Mesothelial cell of epicardium (in vitro differentiated cells): ENCODE measurements around the gene BCO1. TPM values are rescaled to one million over a fixed set of nuclear protein-coding genes. Genes with fewer than 3 reads are reported as not detected.

Source experiments
- DNase-seq, 2 experiments: peaks; one replicate each; pipeline ENCODE4 v3.0.0; 2021; ENCODE audit warnings: low spot score in 2 of 2; ENCODE audit not compliant: unreplicated experiment in 2 of 2
- H3K27ac Mint-ChIP-seq: 2 replicates; pipeline ENCODE4 v1.8.0; 2021; ENCODE audit warnings: mixed read lengths
- H3K27me3 Mint-ChIP-seq: 2 replicates; pipeline ENCODE4 v1.8.0; 2021; ENCODE audit warnings: low read depth, mixed read lengths
- H3K36me3 Mint-ChIP-seq: 2 replicates; pipeline ENCODE4 v1.8.0; 2021; ENCODE audit warnings: mixed read lengths
- H3K4me1 Mint-ChIP-seq: 2 replicates; pipeline ENCODE4 v1.8.0; 2021; ENCODE audit warnings: mixed read lengths
- H3K4me3 Mint-ChIP-seq: 2 replicates; pipeline ENCODE4 v1.8.0; 2021; ENCODE audit warnings: mild to moderate bottlenecking, moderate library complexity, mixed read lengths
- H3K9me3 Mint-ChIP-seq: 2 replicates; pipeline ENCODE4 v1.8.0; 2021; ENCODE audit warnings: mixed read lengths
- CTCF ChIP-seq: fragments of 200-600 bp; sonication (generic); IDR thresholded peaks from one replicate; pipeline ENCODE4 v1.5.0; 2021; ENCODE audit warnings: antibody characterized with exemption; ENCODE audit not compliant: unreplicated experiment
- total RNA-seq: library from RNA; stranded (reverse); gene quantifications from 3 replicates; pipeline ENCODE4 v1.2.1, GENCODE V29; 2021

The BCO1 gene
- not detected in 3 replicates for total RNA-seq

- Mint-ChIP-seq H3K27ac (peak within 1 kb of the TSS; percentile 88), H3K9me3 (no peaks in the 10 kb centered on the region), H3K36me3 (no peaks in the 10 kb centered on the region), H3K4me1 (peaks cover 9% of the 10 kb centered on the region), H3K27me3 (no peaks in the 10 kb centered on the region), H3K4me3 (peak within 1 kb of the TSS; percentile 9)
- DNase-seq: no peak
- no peak for TF ChIP-seq CTCF
Observed at GRCh38 chr16:81238296-81239011, at the start of gene BCO1. Gene BCO1 (plus strand): TSS chr16:81238689. CDS start chr16:81238909, 220 bp downstream.

- no peak for DNase-seq
Observed at GRCh38 chr16:81189100-81189664, 49.3 kb upstream of the BCO1 start.

GRCh38 chr16:81190667-81191066, 47.8 kb upstream of the BCO1 start:
- Mint-ChIP-seq H3K27me3 (no peaks in the 10 kb centered on the region), H3K36me3 (no peaks in the 10 kb centered on the region), H3K4me3 (no peak overlapping the region), H3K9me3 (no peaks in the 10 kb centered on the region), H3K27ac (no peak overlapping the region), H3K4me1 (peaks cover 5% of the 10 kb centered on the region)
- DNase-seq: no peak
- TF ChIP-seq CTCF: no peak

More at GRCh38 chr16:81189100-81189664, 49.3 kb upstream of the BCO1 start:
- H3K27me3 Mint-ChIP-seq: no peaks in the 10 kb centered on the region
- no peaks in the 10 kb centered on the region for H3K9me3 Mint-ChIP-seq
- peaks cover 5% of the 10 kb centered on the region for H3K4me1 Mint-ChIP-seq
- H3K36me3 Mint-ChIP-seq: no peaks in the 10 kb centered on the region
- H3K4me3 Mint-ChIP-seq: no peak overlapping the region
- H3K27ac Mint-ChIP-seq: peak overlapping the region; percentile 28
- no peak for TF ChIP-seq CTCF

DNA sequence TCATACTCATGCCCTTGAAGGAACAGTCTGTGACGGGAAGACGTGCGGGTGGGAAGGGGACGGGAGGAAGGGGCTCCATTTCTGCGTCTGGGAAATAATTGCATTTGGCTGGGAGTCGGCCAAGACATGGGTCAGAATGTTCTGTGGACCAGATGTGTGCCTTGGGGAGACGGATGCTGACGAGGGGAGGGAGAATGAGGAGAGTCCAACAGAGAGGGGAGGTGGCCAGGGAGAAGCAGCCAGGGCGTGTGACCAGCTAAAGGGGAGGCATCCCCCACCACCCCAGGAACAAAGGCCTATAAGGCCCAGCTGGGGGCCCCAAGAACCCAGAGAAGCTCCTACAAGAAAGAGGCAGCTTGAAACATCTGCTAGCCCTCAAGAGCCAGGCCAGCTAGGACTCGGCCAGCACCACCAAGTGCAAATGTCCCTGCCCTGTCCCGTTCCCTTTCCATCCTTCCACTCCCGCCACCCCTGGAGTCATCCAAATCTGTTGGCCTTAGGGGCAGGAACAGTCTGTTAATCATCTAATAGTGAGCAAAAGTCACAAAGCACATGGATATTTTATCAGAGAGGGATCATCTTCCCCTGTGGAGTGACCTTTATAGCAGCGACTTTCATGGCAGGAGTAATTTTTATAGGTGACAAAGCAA, 42.5 kb upstream of the BCO1 start:
- TF ChIP-seq CTCF: no peak
- Mint-ChIP-seq H3K4me3 (no peak overlapping the region), H3K27me3 (no peaks in the 10 kb centered on the region), H3K9me3 (no peaks in the 10 kb centered on the region), H3K36me3 (no peaks in the 10 kb centered on the region), H3K4me1 (no peaks in the 10 kb centered on the region), H3K27ac (no peak overlapping the region)
- DNase-seq: no peak

DNA sequence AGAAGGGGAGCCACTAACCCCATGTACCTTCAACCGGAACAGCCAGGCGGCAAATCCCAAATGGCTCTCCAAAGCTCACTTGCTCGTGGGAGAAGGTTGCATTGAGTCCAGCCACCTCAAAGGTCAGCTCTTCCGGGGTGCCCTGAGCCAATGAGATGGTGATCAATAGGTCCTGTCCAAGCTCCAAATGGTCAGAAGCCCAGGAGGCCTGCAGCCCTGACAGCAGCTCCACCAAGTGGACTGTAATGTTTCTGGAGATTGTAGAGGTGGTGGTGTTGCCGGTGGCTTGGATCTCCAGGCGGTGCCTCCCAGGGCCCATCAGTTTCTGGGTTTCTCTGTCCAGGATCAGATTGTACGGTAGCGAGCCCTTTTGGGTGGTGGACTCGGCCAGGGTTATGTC, 39.9 kb upstream of the BCO1 start:
- H3K36me3 Mint-ChIP-seq: no peaks in the 10 kb centered on the region
- no peaks in the 10 kb centered on the region for H3K4me1 Mint-ChIP-seq
- no peaks in the 10 kb centered on the region for H3K9me3 Mint-ChIP-seq
- H3K27ac Mint-ChIP-seq: no peak overlapping the region
- DNase-seq: no peak
- TF ChIP-seq CTCF: no peak
- no peaks in the 10 kb centered on the region for H3K27me3 Mint-ChIP-seq
- H3K4me3 Mint-ChIP-seq: no peak overlapping the region
